HEK293 (cell line): ENCODE measurements around the gene CNTNAP1.

ENCODE experiments used
- HOXC10 ChIP-seq: sonication (generic); formaldehyde crosslinking; IDR thresholded peaks from 2 replicates; pipeline ENCODE4 v1.8.1; 2023; ENCODE audit warnings: mild to moderate bottlenecking, missing genetic modification reagents
- HOXD13 ChIP-seq: sonication (generic); formaldehyde crosslinking; IDR thresholded peaks from 2 replicates; pipeline ENCODE4 v1.8.0; 2022; ENCODE audit warnings: missing genetic modification reagents, borderline replicate concordance
- TCF7L2 ChIP-seq: IDR thresholded peaks from 2 replicates; pipeline ENCODE4 v1.6.1; 2011; ENCODE audit warnings: low read depth, mild to moderate bottlenecking, inconsistent platforms, low read length, moderate library complexity, borderline replicate concordance
- ZBTB1 ChIP-seq: fragments of 450-650 bp; formaldehyde crosslinking; IDR thresholded peaks from 2 replicates; pipeline ENCODE4 v1.5.1; 2016; ENCODE audit warnings: missing biosample characterization, missing genetic modification characterization
- ZBTB48 ChIP-seq: fragments of 450-650 bp; formaldehyde crosslinking; IDR thresholded peaks from 2 replicates; pipeline ENCODE4 v1.5.1; 2016; ENCODE audit warnings: missing biosample characterization, missing genetic modification characterization
- ZFP41 ChIP-seq: fragments of 450-650 bp; formaldehyde crosslinking; IDR thresholded peaks from 2 replicates; pipeline ENCODE4 v1.5.1; 2016; ENCODE audit warnings: missing biosample characterization, missing genetic modification characterization, borderline replicate concordance
- ZNF121 ChIP-seq: fragments of 450-650 bp; formaldehyde crosslinking; IDR thresholded peaks from 2 replicates; pipeline ENCODE4 v1.5.1; 2016; ENCODE audit warnings: missing biosample characterization, missing genetic modification characterization
- ZNF140 ChIP-seq: fragments of 450-650 bp; formaldehyde crosslinking; IDR thresholded peaks from 2 replicates; pipeline ENCODE4 v1.5.1; 2016; ENCODE audit warnings: missing biosample characterization, missing genetic modification characterization
- ZNF335 ChIP-seq: fragments of 450-650 bp; formaldehyde crosslinking; conservative IDR thresholded peaks from 2 replicates; pipeline ENCODE4 v1.5.1; 2016; ENCODE audit warnings: missing biosample characterization, missing genetic modification characterization
- ZNF792 ChIP-seq: fragments of 450-650 bp; formaldehyde crosslinking; IDR thresholded peaks from 2 replicates; pipeline ENCODE4 v1.5.1; 2016; ENCODE audit warnings: missing biosample characterization, missing genetic modification characterization
- TF ChIP-seq, protein P1 (sequence below): fragments of 450-650 bp; formaldehyde crosslinking; IDR thresholded peaks from 2 replicates; pipeline ENCODE4 v1.5.1; 2016; ENCODE audit warnings: missing biosample characterization, missing genetic modification characterization
- TF ChIP-seq, protein P2 (sequence below): fragments of 450-650 bp; IDR thresholded peaks from 2 replicates; pipeline ENCODE4 v1.5.1; 2018; ENCODE audit warnings: missing biosample characterization, mild to moderate bottlenecking, missing genetic modification characterization
- TF ChIP-seq, protein P3 (sequence below): fragments of 450-650 bp; formaldehyde crosslinking; IDR thresholded peaks from 2 replicates; pipeline ENCODE4 v1.5.1; 2016; ENCODE audit warnings: missing biosample characterization, missing genetic modification characterization

DNA sequence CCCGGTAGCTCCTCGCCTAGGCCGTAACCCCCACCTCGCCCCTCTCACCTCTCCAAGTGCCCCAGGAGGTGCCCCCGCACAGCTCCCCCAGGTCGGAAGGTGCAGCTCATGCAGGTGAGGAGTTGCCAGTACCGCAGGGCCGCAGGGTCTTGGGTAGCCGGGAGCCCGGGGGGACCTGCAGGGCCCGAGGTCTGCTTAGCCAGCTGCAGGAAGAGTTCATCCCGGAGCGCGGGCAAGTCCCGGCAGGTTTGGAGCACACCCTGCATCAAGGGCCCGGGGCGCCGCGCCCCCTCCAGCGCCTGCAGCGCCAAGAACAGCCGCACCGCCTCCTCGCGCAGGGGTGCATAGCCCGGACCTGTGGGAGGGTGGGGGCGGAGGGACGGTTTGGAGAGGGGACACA is 10.3 kb upstream of the CNTNAP1 start:
- TF ChIP-seq ZBTB1 (tag by site-specific recombination) (no peak), ZBTB48 (tag by site-specific recombination) (no peak), HOXD13 (CRISPR knock-in tag) (no peak), TCF7L2 (no peak), ZFP41 (tag by site-specific recombination) (no peak), HOXC10 (CRISPR knock-in tag) (no peak), ZNF335 (tag by site-specific recombination) (no peak), ZNF140 (tag by site-specific recombination) (no peak), ZNF121 (tag by site-specific recombination) (no peak), ZNF792 (tag by site-specific recombination) (no peak)
- TF ChIP-seq, protein P1, sequence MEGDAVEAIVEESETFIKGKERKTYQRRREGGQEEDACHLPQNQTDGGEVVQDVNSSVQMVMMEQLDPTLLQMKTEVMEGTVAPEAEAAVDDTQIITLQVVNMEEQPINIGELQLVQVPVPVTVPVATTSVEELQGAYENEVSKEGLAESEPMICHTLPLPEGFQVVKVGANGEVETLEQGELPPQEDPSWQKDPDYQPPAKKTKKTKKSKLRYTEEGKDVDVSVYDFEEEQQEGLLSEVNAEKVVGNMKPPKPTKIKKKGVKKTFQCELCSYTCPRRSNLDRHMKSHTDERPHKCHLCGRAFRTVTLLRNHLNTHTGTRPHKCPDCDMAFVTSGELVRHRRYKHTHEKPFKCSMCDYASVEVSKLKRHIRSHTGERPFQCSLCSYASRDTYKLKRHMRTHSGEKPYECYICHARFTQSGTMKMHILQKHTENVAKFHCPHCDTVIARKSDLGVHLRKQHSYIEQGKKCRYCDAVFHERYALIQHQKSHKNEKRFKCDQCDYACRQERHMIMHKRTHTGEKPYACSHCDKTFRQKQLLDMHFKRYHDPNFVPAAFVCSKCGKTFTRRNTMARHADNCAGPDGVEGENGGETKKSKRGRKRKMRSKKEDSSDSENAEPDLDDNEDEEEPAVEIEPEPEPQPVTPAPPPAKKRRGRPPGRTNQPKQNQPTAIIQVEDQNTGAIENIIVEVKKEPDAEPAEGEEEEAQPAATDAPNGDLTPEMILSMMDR, result no peak
- TF ChIP-seq, protein P2, sequence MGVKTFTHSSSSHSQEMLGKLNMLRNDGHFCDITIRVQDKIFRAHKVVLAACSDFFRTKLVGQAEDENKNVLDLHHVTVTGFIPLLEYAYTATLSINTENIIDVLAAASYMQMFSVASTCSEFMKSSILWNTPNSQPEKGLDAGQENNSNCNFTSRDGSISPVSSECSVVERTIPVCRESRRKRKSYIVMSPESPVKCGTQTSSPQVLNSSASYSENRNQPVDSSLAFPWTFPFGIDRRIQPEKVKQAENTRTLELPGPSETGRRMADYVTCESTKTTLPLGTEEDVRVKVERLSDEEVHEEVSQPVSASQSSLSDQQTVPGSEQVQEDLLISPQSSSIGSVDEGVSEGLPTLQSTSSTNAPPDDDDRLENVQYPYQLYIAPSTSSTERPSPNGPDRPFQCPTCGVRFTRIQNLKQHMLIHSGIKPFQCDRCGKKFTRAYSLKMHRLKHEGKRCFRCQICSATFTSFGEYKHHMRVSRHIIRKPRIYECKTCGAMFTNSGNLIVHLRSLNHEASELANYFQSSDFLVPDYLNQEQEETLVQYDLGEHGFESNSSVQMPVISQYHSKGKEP (tag by site-specific recombination), result no peak
- TF ChIP-seq, protein P3, sequence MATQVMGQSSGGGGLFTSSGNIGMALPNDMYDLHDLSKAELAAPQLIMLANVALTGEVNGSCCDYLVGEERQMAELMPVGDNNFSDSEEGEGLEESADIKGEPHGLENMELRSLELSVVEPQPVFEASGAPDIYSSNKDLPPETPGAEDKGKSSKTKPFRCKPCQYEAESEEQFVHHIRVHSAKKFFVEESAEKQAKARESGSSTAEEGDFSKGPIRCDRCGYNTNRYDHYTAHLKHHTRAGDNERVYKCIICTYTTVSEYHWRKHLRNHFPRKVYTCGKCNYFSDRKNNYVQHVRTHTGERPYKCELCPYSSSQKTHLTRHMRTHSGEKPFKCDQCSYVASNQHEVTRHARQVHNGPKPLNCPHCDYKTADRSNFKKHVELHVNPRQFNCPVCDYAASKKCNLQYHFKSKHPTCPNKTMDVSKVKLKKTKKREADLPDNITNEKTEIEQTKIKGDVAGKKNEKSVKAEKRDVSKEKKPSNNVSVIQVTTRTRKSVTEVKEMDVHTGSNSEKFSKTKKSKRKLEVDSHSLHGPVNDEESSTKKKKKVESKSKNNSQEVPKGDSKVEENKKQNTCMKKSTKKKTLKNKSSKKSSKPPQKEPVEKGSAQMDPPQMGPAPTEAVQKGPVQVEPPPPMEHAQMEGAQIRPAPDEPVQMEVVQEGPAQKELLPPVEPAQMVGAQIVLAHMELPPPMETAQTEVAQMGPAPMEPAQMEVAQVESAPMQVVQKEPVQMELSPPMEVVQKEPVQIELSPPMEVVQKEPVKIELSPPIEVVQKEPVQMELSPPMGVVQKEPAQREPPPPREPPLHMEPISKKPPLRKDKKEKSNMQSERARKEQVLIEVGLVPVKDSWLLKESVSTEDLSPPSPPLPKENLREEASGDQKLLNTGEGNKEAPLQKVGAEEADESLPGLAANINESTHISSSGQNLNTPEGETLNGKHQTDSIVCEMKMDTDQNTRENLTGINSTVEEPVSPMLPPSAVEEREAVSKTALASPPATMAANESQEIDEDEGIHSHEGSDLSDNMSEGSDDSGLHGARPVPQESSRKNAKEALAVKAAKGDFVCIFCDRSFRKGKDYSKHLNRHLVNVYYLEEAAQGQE (tag by site-specific recombination), result no peak
